ENCODE measurements around the gene FAXDC2.

GRCh38 chr5:154849264-154849785 is 1.1 kb downstream of the FAXDC2 start:
- TF ChIP-seq HSF4 (CRISPR knock-in tag; IDR thresholded peaks at IDR 0.05; ENCODE audit: borderline replicate concordance) (no peak), ZNF507 (tag; conservative IDR thresholded peaks at IDR 0.05) (no peak), ARID3A (IDR thresholded peaks at IDR 0.05; ENCODE audit: borderline replicate concordance, low read depth, low read length) (no peak), CHD1 (IDR thresholded peaks at IDR 0.05; ENCODE audit: low read length) (no peak), POLR2AphosphoS5 (IDR thresholded peaks at IDR 0.05; ENCODE audit: control insufficient read depth, insufficient read depth, low read depth, low read length) (no peak), HMG20A (CRISPR knock-in tag; conservative IDR thresholded peaks at IDR 0.05) (no peak), ZNF395 (CRISPR knock-in tag; IDR thresholded peaks at IDR 0.05) (no peak), RERE (CRISPR knock-in tag; IDR thresholded peaks at IDR 0.05; ENCODE audit: borderline replicate concordance) (no peak), ZNF140 (CRISPR knock-in tag; IDR thresholded peaks at IDR 0.05) (no peak), SMARCB1 (IDR thresholded peaks at IDR 0.05; ENCODE audit: insufficient read length, low read depth) (no peak), CBFA2T3 (IDR thresholded peaks at IDR 0.05) (no peak), ZNF121 (CRISPR knock-in tag; conservative IDR thresholded peaks at IDR 0.05) (no peak)
- TF ChIP-seq, protein P1, sequence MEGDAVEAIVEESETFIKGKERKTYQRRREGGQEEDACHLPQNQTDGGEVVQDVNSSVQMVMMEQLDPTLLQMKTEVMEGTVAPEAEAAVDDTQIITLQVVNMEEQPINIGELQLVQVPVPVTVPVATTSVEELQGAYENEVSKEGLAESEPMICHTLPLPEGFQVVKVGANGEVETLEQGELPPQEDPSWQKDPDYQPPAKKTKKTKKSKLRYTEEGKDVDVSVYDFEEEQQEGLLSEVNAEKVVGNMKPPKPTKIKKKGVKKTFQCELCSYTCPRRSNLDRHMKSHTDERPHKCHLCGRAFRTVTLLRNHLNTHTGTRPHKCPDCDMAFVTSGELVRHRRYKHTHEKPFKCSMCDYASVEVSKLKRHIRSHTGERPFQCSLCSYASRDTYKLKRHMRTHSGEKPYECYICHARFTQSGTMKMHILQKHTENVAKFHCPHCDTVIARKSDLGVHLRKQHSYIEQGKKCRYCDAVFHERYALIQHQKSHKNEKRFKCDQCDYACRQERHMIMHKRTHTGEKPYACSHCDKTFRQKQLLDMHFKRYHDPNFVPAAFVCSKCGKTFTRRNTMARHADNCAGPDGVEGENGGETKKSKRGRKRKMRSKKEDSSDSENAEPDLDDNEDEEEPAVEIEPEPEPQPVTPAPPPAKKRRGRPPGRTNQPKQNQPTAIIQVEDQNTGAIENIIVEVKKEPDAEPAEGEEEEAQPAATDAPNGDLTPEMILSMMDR (IDR thresholded peaks at IDR 0.05 in 2 of 3, conservative IDR thresholded peaks at IDR 0.05 in 1 of 3; ENCODE audit: insufficient read depth in 2 of 3, low read depth in 1 of 3, low read length in 3 of 3): no peak

All from K562 (cell line).